T-helper 1 cell (primary cell): ENCODE data around the gene NXPH4.

Source experiments
- DNase-seq, 5 donors: peaks; one replicate each; pipeline ENCODE4 v3.0.0-alpha.2; 2012 to 2020

NXPH4 gene

GRCh38 chr12:57244312-57244696, 27.7 kb downstream of the NXPH4 start:
- no peak for DNase-seq

DNA sequence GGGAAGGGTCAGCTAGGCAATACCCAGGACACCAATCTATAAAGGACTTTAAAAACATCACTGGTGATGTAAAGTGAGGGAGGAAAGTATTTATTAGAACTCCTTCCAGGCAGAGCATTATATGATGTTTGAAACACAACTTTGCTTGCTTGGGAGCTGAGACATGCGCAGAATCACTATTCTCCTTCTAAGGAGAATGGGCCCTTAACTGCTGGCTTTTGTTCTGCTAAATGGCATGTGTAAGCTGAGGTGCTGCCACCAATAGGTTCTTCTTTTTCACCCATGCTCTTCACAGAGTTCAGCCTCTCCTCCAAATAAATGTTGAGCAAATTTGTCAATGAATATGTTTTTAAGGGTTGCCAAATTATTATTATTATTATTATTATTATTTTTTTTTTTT, 30.4 kb downstream of the NXPH4 start:
- DNase-seq: no peak

DNA sequence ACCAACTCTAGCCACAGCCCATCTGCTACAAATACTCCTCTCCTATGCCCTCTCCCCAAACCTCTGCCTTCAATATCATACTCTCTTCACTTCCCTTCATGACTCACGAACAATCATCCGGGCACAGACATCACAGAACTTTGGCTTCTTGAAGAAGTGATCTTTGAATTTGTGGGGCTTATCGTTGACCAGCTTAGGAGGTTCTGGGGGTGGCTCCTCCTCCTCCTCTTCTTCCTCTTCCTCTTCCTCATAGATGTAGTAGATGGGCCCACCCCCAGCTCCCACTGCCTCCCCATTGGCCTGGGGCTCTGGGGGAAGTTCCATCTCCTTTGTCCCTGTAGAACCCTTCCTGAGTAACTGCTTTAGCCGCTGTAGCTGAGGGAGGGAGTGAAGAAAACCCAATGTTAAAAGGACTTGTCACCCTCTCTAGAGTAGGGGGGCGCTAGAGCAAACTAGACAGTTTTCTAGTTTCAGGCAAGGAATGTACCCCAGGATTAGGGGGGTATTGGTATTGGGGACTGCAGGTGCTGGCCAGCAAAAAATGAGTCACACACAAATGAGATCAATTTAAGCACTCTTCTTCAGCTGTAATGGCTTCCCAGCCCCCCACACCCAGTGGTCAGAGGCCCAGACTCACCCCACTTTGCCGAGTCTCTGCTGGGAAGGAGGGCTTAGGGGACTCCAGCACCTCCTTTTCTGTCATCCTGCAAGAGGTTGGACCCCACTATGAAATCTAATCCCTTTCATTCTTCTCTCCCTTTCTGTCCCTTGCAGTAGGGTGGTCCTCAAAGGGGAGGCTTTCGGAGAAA, 32.5 kb downstream of the NXPH4 start:
- DNase-seq: no peak

GRCh38 chr12:57250541-57250940, 33.9 kb downstream of the NXPH4 start:
- DNase-seq: no peak

- no peak for DNase-seq
Measured at GRCh38 chr12:57250956-57251355, 34.4 kb downstream of the NXPH4 start, which contains the start of gene STAC3. TSS of gene STAC3 (minus strand) at chr12:57251187. CDS start at chr12:57249636, 1,551 bp downstream.

- no peak for DNase-seq
Measured at GRCh38 chr12:57254506-57255280, 38.1 kb downstream of the NXPH4 start.

DNA sequence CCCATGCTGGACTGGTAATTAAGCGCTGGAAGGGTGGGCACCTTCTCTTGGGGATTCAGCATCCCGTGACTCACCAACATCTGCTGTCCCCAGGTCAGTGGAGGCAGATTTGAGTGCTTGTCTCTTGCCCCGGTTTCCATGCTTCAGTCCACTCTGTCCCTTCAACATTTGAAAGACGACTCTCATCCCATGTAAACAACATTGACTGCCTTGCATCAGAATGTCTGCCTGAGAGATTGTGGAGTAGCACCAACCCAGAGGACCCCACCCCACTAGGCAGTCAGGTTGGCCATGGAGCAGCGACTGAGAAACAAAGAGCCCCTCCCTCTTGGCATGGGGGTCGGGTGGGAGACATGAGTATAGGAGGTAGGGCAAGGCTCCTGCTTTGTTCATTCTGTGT, 39.3 kb downstream of the NXPH4 start:
- DNase-seq: no peak

DNA sequence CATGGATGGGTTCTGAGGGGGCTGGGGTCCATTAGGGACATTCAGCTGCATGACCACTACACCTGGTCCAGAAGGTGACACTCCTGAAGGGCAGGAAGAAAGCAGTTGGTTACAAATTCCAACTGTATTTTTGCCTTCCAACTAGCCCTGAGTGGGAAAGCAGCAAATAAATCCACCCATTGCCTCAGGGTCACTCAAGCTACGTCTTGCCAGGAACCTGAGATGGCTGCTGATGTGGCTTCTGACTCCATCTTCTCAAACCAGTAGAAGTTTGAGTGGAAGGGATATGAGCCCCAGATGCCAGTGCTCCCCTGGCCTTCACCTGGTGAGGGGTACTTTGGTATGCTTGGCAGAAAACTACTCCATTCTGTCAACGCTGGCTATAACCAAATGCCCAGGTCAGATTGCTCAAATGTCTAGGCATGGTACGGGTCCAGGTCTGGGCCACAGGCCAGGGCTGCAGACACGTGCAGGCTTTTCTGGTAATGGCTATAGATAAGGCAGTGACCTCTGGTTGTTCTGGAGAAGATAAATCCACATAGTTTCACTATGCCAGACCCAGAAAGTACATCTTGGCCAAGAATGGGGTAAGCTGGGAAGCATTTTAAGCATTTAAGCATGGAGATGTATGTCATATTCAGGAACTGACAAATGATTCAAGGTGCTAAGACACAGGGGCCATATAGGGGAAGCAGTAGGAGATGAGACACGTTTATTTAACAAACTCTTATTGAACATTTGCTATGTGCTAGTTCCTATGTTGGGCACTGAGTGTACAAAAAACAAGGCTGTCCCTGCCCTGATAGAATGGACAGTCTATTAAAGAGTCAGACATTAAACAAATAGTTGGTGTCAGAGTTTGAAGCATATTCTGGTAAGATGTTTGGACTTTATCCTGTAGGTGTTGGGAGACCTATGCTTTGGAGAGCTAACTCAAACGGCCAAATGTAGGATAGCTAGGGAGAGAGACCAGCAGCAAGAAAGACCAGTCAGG, 42.7 kb downstream of the NXPH4 start:
- no peak for DNase-seq

- DNase-seq: no peak
Measured at GRCh38 chr12:57260366-57260765, 43.8 kb downstream of the NXPH4 start.

GRCh38 chr12:57261428-57261865, 44.9 kb downstream of the NXPH4 start:
- DNase-seq: no peak

- no peak for DNase-seq
Measured at GRCh38 chr12:57262126-57262822, 45.7 kb downstream of the NXPH4 start.

DNA sequence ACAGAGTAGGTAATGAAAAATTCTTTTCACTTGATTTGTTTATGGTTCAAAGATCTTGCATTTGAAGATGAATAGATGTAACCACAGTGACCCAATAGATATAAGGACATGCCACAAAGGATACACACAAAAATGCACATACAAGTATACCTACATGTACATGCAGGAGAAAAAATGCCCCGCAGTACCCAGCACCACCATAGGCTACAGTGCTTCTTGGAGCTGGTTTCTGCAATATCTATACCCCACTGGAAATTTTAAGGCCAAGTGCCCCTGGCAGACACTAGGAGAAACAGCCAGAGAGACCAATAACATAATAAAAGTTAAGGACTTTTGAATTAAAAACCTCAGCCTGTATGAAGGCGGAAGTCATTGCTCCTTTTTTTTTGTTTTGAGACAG, 46.5 kb downstream of the NXPH4 start:
- no peak for DNase-seq

DNA sequence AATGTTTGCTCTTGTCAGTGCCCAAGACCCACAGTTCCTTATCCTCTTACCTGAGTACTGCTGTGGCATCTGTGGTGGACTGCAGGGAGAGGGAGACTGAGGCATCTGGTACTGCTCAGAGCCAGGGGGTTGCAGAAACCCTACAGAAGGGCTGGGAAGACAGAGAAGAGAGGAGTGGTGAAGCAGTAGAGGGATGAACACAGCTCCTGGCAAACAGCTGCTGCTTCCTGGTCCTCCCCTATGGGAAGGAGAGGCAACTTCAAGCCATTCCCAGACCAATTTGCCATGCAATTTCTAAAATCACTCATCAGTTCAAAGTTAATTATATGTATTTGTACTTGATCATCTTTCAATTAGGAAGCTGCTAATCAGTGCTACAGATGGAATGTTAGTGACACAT, 50.1 kb downstream of the NXPH4 start:
- DNase-seq: no peak

DNA sequence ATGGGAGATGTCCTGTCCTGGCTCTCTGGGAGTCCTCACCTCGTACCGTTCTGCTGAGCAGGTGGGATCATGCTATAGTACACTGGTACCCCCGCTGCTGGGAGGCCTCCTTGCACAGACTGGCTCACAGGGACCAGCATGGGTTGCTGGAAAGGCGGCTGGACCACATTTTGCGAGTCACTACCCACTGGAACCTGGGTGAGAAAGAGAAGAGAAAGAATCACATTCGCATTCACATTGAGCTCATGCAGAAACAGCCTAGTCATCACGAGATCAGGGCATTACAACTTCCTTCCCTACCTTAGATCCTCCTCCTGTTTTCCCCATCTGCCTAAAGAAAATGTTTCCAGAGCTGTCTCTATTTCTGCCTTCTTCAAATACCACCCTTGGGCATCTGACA, 51.7 kb downstream of the NXPH4 start:
- no peak for DNase-seq

GRCh38 chr12:57270966-57271470, 54.4 kb downstream of the NXPH4 start:
- DNase-seq: no peak

DNA sequence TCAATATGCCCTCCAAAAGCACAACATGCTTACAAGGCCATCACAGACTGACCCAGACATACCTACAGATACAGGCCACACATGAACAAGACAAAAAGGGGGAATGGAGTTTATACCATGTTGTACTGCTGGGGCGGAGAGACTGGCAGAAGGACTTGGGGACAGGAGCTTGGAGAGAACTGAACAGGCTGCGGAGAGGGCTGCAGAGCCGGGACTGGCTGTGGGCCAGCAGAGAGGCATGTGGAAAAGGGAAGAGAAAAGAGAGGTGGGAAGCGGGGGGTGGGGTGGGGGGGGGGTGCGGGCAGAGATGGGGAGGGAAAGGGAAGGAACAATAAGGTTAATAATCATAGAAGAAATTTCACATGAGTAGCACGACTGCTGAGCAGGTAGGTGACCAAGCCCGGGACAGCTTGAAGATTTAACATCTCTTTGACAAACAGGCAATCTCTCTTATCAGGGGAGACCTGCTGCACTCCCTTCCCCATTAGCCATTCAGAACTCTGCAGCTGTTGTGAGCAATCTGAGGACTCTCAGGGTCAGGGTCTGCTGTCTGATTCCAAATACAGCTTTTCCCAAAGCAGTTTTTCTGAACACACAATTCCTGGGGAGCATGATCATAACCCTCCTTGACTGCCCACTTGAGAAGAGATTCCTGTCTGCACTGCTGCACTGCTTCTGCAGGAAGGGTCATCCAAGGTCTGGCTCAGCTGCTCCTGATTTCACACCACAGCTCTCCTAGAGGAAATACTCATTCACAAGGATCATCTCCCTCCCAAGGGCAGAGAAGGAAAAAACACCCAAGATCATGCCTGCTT, 56.0 kb downstream of the NXPH4 start:
- DNase-seq: no peak

DNA sequence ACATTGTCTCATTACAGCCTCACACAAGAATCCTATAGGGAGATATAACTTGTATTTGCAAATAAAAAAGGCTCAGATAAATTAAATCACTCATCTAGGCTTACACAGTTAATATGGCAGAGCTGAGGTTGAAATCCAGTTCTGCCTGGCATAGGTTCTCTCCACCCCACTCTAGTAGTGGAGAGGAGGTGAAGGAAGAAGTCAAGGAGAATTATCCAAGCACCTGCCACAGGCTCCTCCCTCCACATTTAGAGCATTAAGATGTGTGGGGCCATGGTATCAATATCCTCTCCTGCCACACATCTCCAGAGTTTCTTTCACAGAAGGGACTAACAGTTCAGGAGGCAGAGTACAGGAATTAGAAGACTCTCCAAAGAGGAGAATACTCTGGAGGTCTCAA, 56.9 kb downstream of the NXPH4 start:
- no peak for DNase-seq
